ENCODE results near the gene GAA.

GRCh38 chr17:80109066-80109660 lies 7.8 kb downstream of the GAA start:
- TF ChIP-seq, protein P1, sequence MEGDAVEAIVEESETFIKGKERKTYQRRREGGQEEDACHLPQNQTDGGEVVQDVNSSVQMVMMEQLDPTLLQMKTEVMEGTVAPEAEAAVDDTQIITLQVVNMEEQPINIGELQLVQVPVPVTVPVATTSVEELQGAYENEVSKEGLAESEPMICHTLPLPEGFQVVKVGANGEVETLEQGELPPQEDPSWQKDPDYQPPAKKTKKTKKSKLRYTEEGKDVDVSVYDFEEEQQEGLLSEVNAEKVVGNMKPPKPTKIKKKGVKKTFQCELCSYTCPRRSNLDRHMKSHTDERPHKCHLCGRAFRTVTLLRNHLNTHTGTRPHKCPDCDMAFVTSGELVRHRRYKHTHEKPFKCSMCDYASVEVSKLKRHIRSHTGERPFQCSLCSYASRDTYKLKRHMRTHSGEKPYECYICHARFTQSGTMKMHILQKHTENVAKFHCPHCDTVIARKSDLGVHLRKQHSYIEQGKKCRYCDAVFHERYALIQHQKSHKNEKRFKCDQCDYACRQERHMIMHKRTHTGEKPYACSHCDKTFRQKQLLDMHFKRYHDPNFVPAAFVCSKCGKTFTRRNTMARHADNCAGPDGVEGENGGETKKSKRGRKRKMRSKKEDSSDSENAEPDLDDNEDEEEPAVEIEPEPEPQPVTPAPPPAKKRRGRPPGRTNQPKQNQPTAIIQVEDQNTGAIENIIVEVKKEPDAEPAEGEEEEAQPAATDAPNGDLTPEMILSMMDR (conservative IDR thresholded peaks at IDR 0.05; ENCODE audit: low read length) = no peak
- TF ChIP-seq EZH2phosphoT487 (IDR thresholded peaks at IDR 0.05; ENCODE audit: borderline replicate concordance) = no peak

All from Loucy (cell line).